Endothelial cell (in vitro differentiated cells): Measurements from ENCODE around the gene ZNF765. TPM values are rescaled to one million over a fixed set of nuclear protein-coding genes. Genes with fewer than 3 reads are reported as not detected.
"Not testable (repeated sequence)": the region's sequence is repeated elsewhere in the genome, so short reads cannot be mapped to it uniquely, and the experiment has no call there.

Source experiments
- DNase-seq: peaks from one replicate; pipeline ENCODE4 v3.0.0; 2021; ENCODE audit warnings: low spot score
- H3K27ac Mint-ChIP-seq: one replicate; pipeline ENCODE4 v1.8.0; 2021; ENCODE audit warnings: mixed read lengths, inconsistent platforms; ENCODE audit not compliant: unreplicated experiment
- H3K27me3 Mint-ChIP-seq: one replicate; pipeline ENCODE4 v1.8.0; 2021; ENCODE audit warnings: mild to moderate bottlenecking, moderate library complexity, mixed read lengths, inconsistent platforms; ENCODE audit not compliant: unreplicated experiment
- H3K36me3 Mint-ChIP-seq: one replicate; pipeline ENCODE4 v1.8.0; 2021; ENCODE audit warnings: mild to moderate bottlenecking, low read depth, mixed read lengths, inconsistent platforms; ENCODE audit not compliant: unreplicated experiment
- H3K4me1 Mint-ChIP-seq: one replicate; pipeline ENCODE4 v1.8.0; 2021; ENCODE audit warnings: mild to moderate bottlenecking, mixed read lengths, inconsistent platforms; ENCODE audit not compliant: unreplicated experiment
- H3K4me3 Mint-ChIP-seq: one replicate; pipeline ENCODE4 v1.8.0; 2021; ENCODE audit warnings: mild to moderate bottlenecking, mixed read lengths, inconsistent platforms; ENCODE audit not compliant: unreplicated experiment
- H3K9me3 Mint-ChIP-seq: one replicate; pipeline ENCODE4 v1.8.0; 2021; ENCODE audit warnings: mixed read lengths, inconsistent platforms; ENCODE audit not compliant: unreplicated experiment
- CTCF ChIP-seq: fragments of 200-600 bp; sonication (generic); IDR thresholded peaks from one replicate; pipeline ENCODE4 v1.5.0; 2021; ENCODE audit warnings: antibody characterized with exemption; ENCODE audit not compliant: unreplicated experiment
- total RNA-seq: library from RNA; stranded (reverse); fragmentation: NEBNext Ultra II Directional; extraction: Animal tissue kit (Norgen Biotek cat#: 25700); gene quantifications from one replicate; pipeline ENCODE4 v1.2.1, GENCODE V29; 2021; ENCODE audit not compliant: unreplicated experiment

The ZNF765 gene
- total RNA-seq, 1 donor from 2014 or later, result 17.8 TPM

- TF ChIP-seq CTCF, result no peak
- Mint-ChIP-seq H3K27me3 (peaks cover 10% of the 10 kb centered on the region), H3K9me3 (peaks cover 36% of the 10 kb centered on the region), H3K27ac (no peak overlapping the region), H3K36me3 (peaks cover 75% of the 10 kb centered on the region), H3K4me1 (peaks cover 4% of the 10 kb centered on the region), H3K4me3 (peak overlapping the region; percentile 63)
- DNase-seq, result no peak
Measured at GRCh38 chr19:53455828-53456227, 60.9 kb downstream of the ZNF765 start.

- H3K27me3 Mint-ChIP-seq, H3K27ac Mint-ChIP-seq, H3K4me1 Mint-ChIP-seq, H3K4me3 Mint-ChIP-seq, DNase-seq: not testable (repeated sequence)
- peaks cover 46% of the 10 kb centered on the region for H3K36me3 Mint-ChIP-seq
- peaks cover 35% of the 10 kb centered on the region for H3K9me3 Mint-ChIP-seq
Measured at GRCh38 chr19:53460131-53460721, 65.3 kb downstream of the ZNF765 start.

- Mint-ChIP-seq H3K4me1 (peaks cover 9% of the 10 kb centered on the region), H3K27me3 (peaks cover 2% of the 10 kb centered on the region), H3K36me3 (peaks cover 30% of the 10 kb centered on the region), H3K4me3 (no peak overlapping the region), H3K9me3 (peaks cover 20% of the 10 kb centered on the region), H3K27ac (no peak overlapping the region)
- TF ChIP-seq CTCF, result no peak
- DNase-seq, result no peak
Measured at GRCh38 chr19:53461866-53462265, 66.9 kb downstream of the ZNF765 start.

- H3K4me3 Mint-ChIP-seq, result peak overlapping the region; percentile 3
- H3K27me3 Mint-ChIP-seq, result peaks cover 2% of the 10 kb centered on the region
- H3K36me3 Mint-ChIP-seq, result peaks cover 22% of the 10 kb centered on the region
- no peak for TF ChIP-seq CTCF
- H3K4me1 Mint-ChIP-seq, result peaks cover 9% of the 10 kb centered on the region
- no peak overlapping the region for H3K27ac Mint-ChIP-seq
- DNase-seq, result no peak
- H3K9me3 Mint-ChIP-seq, result peaks cover 15% of the 10 kb centered on the region
Measured at GRCh38 chr19:53462861-53463260, 67.9 kb downstream of the ZNF765 start.

GRCh38 chr19:53463263-53463662 is 68.3 kb downstream of the ZNF765 start:
- peak; percentile 26 for DNase-seq
- peaks cover 5% of the 10 kb centered on the region for H3K27me3 Mint-ChIP-seq
- H3K36me3 Mint-ChIP-seq, result peaks cover 18% of the 10 kb centered on the region
- TF ChIP-seq CTCF, result no peak
- H3K4me3 Mint-ChIP-seq, result peak overlapping the region; percentile 2
- peaks cover 14% of the 10 kb centered on the region for H3K9me3 Mint-ChIP-seq
- H3K27ac Mint-ChIP-seq, result no peak overlapping the region
- peaks cover 9% of the 10 kb centered on the region for H3K4me1 Mint-ChIP-seq
